HG03520 (cell line): ENCODE data around the gene EMD.

Source experiments
- ATAC-seq: cut with Tn5 transposase; IDR thresholded peaks from one replicate; pipeline ENCODE4 v1.9.1; 2021; ENCODE audit warnings: mild to moderate bottlenecking, moderate library complexity; ENCODE audit not compliant: unreplicated experiment

EMD gene

DNA sequence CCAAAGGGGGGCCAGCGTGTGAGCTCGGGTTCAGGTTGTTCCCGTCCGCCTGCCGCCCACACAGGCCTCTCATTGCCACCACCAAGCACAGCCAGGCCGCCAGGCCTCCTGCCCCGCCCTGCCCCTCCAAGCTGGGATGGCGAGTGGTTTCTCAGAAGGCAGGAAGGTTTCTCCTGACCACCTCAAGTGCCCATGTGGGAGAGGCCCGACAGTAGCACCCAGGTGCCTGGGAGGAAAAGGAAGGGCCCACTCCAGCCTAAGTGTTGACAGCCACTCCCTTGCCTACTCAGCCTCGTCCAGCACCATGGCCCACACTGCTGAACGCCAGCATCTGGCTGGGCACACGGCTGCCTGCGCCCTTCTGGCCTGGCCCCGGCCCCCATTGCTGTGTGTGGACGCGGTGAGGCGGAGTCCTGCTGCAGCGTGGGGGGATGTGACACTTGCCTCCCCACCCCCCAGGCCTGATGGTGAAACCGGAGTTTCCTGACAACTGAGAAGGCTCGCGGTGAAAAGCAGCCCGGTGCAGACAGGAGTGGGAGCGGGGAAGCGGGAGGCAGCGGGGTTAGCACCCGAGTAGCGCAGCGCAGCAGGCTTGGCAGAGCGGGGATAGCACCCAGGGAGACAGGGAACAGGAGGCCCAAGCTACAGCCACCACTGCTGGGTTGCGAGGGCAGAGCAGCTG is 23.9 kb upstream of the EMD start:
- ATAC-seq = no peak

- no peak for ATAC-seq
These were observed 23.3 kb upstream of the EMD start for GRCh38 chrX:154355776-154356140.

DNA sequence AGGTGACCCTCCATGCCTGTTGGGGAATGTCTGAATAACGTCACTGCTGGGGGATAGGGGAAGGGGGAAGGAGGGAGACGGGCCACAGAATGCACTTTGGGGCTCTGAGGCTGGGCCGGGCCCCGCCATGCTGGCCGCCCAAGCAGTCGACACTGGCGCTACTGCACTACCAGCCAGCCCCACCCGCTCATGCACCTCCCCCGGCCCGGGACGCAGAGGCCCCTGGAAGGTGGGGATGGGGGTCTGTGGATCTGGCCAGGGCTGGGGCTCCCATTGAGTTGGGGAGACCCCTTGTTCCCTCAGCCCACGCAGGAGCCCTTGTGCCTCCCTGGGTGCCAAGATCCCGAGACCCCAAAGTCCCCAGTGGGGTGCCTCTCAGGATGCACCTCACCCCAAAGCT is 22.5 kb upstream of the EMD start:
- no peak for ATAC-seq

- no peak for ATAC-seq
These were observed 21.9 kb upstream of the EMD start for GRCh38 chrX:154357205-154357604.

DNA sequence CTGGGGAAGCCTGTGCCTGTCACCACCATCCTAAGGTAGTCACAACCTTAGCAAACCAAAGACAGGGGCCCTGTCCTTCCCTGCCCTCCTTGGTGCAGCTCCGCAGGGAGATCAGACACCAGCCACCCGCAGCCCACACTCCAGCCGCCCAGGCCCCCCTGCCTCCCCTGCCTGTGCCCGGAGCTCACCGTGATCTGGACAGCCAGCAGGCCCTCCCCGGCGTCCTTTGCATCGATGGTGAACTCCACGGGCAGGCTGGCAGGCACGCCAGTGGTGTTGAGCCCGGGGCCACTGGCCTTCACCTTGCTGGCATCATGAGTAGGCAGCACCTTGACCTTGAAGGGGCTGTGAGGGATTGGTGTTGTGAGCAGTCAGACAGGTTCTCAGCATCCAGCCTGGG is 21.1 kb upstream of the EMD start:
- no peak for ATAC-seq

DNA sequence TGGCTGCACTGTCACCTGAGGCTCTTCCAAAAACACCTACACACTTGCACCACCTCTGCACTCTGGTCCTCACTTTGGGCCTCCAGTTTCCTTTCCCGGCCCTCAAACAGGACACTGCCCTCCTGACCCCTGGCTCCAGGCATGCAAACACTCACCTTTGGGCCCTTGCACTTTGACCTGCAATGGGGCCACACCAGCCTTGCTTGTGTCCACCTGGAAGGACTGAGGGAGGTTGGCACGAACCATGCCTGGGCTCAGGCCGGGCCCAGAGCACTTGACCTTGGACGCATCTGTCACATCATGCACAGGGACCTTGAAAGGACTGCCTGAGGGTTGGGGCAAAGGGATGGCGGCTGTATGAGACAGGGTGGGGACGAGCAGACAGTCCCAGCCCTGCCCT is 20.3 kb upstream of the EMD start:
- no peak for ATAC-seq

- no peak for ATAC-seq
These were observed 19.5 kb upstream of the EMD start for GRCh38 chrX:154359362-154360154.

GRCh38 chrX:154360155-154360713 is 18.9 kb upstream of the EMD start:
- no peak for ATAC-seq

DNA sequence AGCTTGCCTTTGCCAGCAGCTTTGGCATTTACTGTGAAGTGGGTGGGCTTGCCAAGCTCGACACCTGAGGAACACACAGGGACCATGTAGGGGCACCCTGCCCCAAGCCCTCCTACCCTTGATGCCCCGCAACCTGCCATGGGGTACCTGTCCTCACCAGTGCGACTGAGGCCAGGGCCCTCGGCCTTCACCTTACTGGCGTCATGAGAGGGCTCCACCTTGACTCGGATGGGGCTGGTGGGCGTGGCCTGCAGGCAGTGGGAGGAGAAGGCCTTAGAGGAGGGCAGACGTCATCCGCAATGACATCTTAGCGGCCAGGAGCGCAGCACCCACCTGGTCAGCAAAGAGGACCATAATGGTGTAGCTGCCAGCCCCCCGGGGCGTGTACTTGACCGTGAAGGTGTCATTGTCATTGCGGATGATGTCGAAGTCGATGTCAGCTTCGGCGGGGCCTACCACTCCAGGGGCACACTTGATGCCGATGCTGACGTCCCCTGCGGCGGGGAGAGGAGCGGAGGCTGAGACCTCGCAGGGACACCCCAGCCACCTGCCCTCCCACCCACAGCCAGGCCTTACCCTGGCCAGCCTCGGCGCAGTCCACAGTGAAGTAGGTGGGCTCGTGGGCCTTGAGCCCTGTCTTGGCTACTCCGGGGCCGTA is 16.9 kb upstream of the EMD start:
- ATAC-seq = no peak

DNA sequence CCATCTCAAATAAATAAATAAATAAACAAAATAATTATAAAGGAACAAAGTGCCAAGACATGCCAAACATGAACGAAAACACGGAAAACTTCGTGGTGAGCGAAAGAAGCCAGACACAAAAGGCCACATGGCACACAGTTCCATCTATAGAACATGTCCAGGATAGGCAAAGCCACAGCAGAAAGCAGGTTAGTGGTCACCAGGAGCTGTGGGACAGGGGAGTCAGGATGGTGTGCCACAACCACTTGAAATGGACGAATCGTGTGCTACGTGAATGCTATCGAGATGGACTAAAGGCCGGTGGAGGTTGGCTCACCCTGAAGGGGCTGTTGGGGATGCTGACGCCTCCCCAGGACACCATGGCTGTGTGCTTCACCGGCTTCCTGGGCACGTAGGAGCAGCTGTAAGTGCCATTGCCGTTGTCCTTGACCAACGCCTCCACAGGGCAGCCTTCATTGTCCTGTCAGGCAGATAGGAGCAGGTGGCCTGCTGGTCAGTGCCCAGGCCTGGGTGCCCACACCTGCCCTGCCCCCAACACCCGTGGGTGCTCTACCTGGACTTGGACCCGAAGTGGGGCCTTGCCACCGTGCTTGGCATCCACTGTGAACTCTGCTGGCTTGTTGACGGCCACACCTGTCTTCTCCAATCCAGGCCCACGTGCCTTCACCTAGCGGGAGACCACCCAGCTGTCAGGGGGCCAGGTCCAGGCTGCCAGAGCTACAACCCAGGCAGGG is 15.2 kb upstream of the EMD start:
- ATAC-seq = no peak

DNA sequence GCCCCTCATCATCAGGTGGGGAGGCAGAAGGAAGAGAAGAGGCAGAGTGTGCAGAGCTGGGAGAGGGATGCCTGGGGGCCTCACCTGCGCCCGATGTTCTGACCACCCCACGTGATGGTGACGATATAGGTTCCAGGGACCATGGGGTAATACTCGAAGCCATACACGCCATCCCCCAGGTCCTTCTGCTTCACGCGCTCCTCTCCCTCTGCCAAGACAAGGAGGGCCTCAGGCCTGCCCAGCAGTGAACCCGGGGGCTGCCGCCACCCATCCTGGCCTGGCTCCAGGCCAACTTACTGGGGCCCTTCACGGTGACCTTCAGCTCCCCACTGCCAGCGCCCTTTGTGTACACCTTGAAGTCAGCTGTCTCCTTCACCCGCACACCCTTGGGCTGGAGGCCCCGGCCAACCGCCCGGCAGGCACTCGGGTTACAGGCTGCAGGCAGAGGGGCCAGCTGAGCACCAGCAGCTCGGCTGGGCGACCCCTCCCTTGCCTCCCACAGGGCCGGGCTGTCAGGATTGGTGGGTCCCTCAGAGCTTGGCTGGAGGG is 14.0 kb upstream of the EMD start:
- no peak for ATAC-seq

DNA sequence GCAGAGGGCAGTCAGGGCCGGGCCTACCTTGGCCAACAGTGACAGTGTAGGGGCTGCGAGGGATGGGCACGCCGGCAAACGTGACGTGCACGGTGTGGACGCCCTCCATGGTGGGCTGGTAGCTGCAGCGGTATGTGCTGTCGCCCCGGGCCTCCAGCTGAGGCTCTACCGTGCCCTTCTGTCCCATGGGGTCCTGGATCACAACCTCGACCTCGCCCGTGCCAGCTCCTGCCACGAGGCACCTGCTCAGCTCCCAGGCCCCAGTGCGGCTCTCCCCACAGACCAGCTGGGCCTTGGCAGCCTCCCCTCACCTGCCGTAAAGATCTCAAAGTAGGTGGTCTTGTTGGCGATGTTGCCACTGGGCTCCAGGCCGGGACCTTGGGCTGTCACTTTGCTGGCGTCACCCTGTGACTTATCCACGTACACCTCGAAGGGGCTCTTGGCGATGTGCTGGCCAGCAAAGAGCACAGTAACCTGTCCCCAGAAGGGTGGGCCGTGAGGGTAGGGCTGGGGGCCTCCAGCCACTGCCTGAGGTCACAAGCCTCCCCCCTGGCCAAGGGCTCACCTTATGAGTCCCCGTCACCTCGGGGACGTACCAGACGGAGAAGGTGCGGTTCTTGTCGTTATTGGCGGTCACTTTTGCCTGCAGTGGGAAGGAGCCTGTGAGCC is 13.0 kb upstream of the EMD start:
- no peak for ATAC-seq

- no peak for ATAC-seq
These were observed 12.4 kb upstream of the EMD start for GRCh38 chrX:154366666-154367055.

GRCh38 chrX:154367474-154368308 is 11.4 kb upstream of the EMD start:
- ATAC-seq = no peak

GRCh38 chrX:154368630-154369448 is 10.3 kb upstream of the EMD start:
- ATAC-seq = no peak

DNA sequence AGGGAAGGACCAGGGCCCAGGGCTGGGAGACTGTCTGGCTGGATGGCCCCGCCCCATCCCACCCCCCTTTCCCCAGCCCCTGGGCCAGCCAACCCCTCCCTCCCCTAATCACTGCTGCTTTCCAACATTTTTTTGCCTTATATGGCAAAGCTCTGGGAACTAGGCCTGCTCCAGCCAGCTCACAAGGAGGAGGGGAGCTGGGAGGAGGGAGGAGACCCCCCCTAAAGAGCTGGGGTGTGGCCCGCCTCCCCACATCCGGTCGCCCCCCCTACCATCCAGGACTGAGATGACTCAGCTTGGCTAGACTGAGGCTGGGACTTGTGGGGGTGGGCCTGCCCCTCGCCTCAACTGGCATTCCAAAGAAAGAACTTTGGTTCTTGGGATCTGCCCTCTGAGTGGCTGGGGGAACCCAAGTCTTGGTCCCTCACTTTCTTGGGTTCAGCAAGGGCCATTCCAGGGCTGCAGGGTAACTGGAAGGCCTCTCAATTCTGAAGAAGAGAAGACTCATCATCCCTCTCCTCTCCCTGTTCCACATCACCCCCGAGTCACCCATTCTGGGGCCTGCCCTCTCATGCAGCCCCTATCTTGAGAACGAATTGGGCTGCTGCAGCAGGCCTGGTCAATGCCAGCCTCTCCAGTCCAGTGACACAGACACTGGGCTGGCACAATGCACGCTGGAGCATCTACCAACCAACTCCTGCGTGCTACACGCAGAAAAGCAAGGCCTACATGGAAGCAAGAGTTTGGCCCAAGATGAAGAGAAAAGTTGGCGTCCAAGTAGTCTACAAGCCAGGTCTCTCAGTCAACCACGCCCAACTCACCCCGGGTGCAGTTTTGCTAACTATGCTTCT is 9.4 kb upstream of the EMD start:
- no peak for ATAC-seq

GRCh38 chrX:154370300-154371016 is 8.6 kb upstream of the EMD start:
- no peak for ATAC-seq
